ENCODE data around the gene HERC3.

The HERC3 gene

DNA sequence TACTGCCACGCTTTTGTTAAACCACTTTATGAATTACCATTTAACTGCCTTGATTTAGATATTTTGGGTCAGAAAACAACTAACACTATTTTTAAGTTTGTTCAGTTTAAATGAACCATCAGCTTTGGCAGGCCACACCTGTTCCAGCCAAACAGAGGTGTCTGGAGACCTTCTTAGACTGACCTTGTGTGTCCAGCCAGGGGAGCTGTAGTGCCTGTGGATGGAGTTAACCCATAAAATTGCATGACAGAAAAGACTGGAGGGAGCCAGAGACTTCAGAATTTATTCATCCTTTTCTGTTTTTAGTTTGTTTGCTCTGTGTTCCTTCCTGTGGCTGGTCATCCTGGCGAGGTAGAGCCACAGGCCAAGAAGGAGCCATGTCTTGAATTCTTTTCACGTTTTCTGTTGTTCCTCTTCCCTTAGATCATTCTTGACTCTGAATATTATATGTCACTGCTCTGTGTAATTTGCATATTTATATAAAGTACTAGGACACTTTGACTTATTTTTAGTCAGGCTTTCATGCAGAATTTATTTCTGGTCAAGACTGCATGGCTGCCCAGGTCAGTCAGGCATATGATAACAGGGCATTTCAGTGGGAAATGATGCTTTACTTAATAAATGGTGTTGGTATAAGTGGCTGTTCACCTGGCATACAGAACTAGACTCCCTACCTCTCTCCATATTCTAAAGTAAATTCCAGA, 26.7 kb downstream of the HERC3 start:
- H3K4me3 ChIP-seq (replicated peaks; ENCODE audit: insufficient read depth, low read length) = no peak overlapping the region
- TF ChIP-seq REST (IDR thresholded peaks at IDR 0.05; ENCODE audit: insufficient replicate concordance, low read depth) (no peak), POLR2AphosphoS5 (IDR thresholded peaks at IDR 0.05; ENCODE audit: low read depth) (no peak), GABPA (IDR thresholded peaks at IDR 0.05; ENCODE audit: low read depth) (no peak), SPI1 (IDR thresholded peaks at IDR 0.05; ENCODE audit: borderline replicate concordance, low read depth) (no peak), CTCF (IDR thresholded peaks at IDR 0.05; ENCODE audit: insufficient read depth, low read length) (no peak)
- no peak for DNase-seq (ENCODE audit: low read depth in 1 of 2, low spot score in 1 of 2)
- no peak overlapping the region for H3K27ac ChIP-seq (replicated peaks)
- H3K27me3 ChIP-seq (ENCODE audit: insufficient read depth, poor library complexity, severe bottlenecking) = no peaks in the 10 kb centered on the region

DNA sequence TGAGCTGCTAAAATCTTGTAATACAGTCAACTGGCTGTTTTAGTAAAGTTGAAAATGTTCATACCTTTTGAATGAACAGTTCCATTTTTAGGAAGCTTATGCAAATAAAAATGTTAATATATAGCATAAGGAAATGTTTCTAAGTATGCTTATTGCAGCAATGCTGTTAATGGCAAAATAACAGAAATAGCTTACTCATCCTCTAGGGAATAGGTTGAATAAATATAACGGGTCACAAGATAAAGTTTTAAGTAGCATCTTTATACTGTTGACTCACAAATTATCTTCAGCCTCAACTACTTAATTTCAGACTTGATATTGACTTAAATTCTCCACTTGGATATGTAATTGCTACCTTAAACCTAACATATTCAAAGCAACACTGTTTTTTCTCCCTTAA, 27.7 kb downstream of the HERC3 start:
- no peak for DNase-seq (ENCODE audit: low read depth in 1 of 2, low spot score in 1 of 2)
- no peaks in the 10 kb centered on the region for H3K27me3 ChIP-seq (ENCODE audit: insufficient read depth, poor library complexity, severe bottlenecking)
- TF ChIP-seq SPI1 (IDR thresholded peaks at IDR 0.05; ENCODE audit: borderline replicate concordance, low read depth) (no peak), GABPA (IDR thresholded peaks at IDR 0.05; ENCODE audit: low read depth) (no peak), POLR2AphosphoS5 (IDR thresholded peaks at IDR 0.05; ENCODE audit: low read depth) (no peak), CTCF (IDR thresholded peaks at IDR 0.05; ENCODE audit: insufficient read depth, low read length) (no peak), REST (IDR thresholded peaks at IDR 0.05; ENCODE audit: insufficient replicate concordance, low read depth) (no peak)
- H3K4me3 ChIP-seq (replicated peaks; ENCODE audit: insufficient read depth, low read length) = no peak overlapping the region
- no peak overlapping the region for H3K27ac ChIP-seq (replicated peaks)

- DNase-seq (ENCODE audit: low read depth in 1 of 2, low spot score in 1 of 2) = no peak
- no peak overlapping the region for H3K4me3 ChIP-seq (replicated peaks; ENCODE audit: insufficient read depth, low read length)
- TF ChIP-seq POLR2AphosphoS5 (IDR thresholded peaks at IDR 0.05; ENCODE audit: low read depth) (no peak), CTCF (IDR thresholded peaks at IDR 0.05; ENCODE audit: insufficient read depth, low read length) (no peak), REST (IDR thresholded peaks at IDR 0.05; ENCODE audit: insufficient replicate concordance, low read depth) (no peak), GABPA (IDR thresholded peaks at IDR 0.05; ENCODE audit: low read depth) (no peak), SPI1 (IDR thresholded peaks at IDR 0.05; ENCODE audit: borderline replicate concordance, low read depth) (no peak)
- no peak overlapping the region for H3K27ac ChIP-seq (replicated peaks)
- H3K27me3 ChIP-seq (ENCODE audit: insufficient read depth, poor library complexity, severe bottlenecking) = no peaks in the 10 kb centered on the region
Measured at GRCh38 chr4:88621763-88622327, 29.6 kb downstream of the HERC3 start.

Measured in HL-60 (cell line).